ENCODE data around the gene CRYAB. TPM values are rescaled to one million over a fixed set of nuclear protein-coding genes. Genes with fewer than 3 reads are reported as not detected.

The CRYAB gene
- polyA plus RNA-seq, 2 of the 4 experiments (the other 2 are of a cell fraction), result 1.1 to 25.3 TPM

DNA sequence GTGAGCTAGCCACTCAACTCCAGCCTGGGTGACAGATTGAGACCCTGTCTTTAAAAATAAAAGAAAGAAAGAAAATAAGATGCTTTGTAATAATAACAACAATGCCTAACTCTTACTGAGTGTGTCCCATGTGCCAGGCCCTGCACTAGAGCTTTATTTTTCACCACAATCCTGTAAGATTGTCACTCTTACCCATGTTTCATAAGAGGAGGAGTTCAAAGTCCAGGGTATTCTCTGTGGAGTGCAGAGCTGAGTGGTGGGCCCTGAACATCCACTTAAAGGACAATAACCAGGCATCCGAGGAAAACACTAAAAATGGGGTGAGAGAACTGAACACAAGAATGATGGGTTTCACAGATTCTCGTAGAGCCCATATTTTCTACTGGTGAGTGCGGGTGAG lies 6.2 kb upstream of the CRYAB start:
- DNase-seq (ENCODE audit: low read depth in 1 of 2, low spot score in 1 of 2) (no peak), FAIRE-seq (no peak), ATAC-seq (no peak)
- ChIA-PET CTCF (interaction anchor here (1.2 kb wide), 1 partner anchor 64 kb away, joined by 3 read pairs; no protein-coding TSS in a partner anchor), POLR2A (interaction anchor here (0.9 kb wide), 1 partner anchor 9 kb away, joined by 4 read pairs; no protein-coding TSS in a partner anchor)
- H3K27ac ChIP-seq, result no peak overlapping the region
- no peaks in the 10 kb centered on the region for H3K9me3 ChIP-seq
- H3K4me3 ChIP-seq, result no peak overlapping the region
- 94% methylated on average over 3 of the region's 3 CpGs for WGBS (ENCODE audit: missing lambda C conversion rate)
- no peak for TF ChIP-seq HDAC2 (IDR thresholded peaks at IDR 0.05)
- no peak for TF ChIP-seq PHF8 (IDR thresholded peaks at IDR 0.05; ENCODE audit: borderline replicate concordance, low read depth)
- TF ChIP-seq CEBPB (IDR thresholded peaks at IDR 0.05), result no peak
- no peak for TF ChIP-seq NFE2L2 (conservative IDR thresholded peaks at IDR 0.05; ENCODE audit: low read length)
- TF ChIP-seq HOXB5 (CRISPR knock-in tag; IDR thresholded peaks at IDR 0.05), result no peak
- TF ChIP-seq EP300 (IDR thresholded peaks at IDR 0.05), result no peak
- TF ChIP-seq EHMT2 (IDR thresholded peaks at IDR 0.05; ENCODE audit: low read depth), result no peak
- TF ChIP-seq MAFK (IDR thresholded peaks at IDR 0.05; ENCODE audit: partially characterized antibody), result no peak
- TF ChIP-seq, protein P1, sequence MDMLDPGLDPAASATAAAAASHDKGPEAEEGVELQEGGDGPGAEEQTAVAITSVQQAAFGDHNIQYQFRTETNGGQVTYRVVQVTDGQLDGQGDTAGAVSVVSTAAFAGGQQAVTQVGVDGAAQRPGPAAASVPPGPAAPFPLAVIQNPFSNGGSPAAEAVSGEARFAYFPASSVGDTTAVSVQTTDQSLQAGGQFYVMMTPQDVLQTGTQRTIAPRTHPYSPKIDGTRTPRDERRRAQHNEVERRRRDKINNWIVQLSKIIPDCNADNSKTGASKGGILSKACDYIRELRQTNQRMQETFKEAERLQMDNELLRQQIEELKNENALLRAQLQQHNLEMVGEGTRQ (IDR thresholded peaks at IDR 0.05), result no peak
- no peak for TF ChIP-seq CBX8 (IDR thresholded peaks at IDR 0.05)
- TF ChIP-seq JUN (IDR thresholded peaks at IDR 0.05), result no peak
- TF ChIP-seq ESRRA (IDR thresholded peaks at IDR 0.05; ENCODE audit: borderline replicate concordance, low read length), result no peak
- TF ChIP-seq, protein P2, sequence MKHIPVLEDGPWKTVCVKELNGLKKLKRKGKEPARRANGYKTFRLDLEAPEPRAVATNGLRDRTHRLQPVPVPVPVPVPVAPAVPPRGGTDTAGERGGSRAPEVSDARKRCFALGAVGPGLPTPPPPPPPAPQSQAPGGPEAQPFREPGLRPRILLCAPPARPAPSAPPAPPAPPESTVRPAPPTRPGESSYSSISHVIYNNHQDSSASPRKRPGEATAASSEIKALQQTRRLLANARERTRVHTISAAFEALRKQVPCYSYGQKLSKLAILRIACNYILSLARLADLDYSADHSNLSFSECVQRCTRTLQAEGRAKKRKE (CRISPR knock-in tag; IDR thresholded peaks at IDR 0.05; ENCODE audit: low read depth), result no peak
- TF ChIP-seq FOSB (CRISPR knock-in tag; IDR thresholded peaks at IDR 0.05), result no peak
- TF ChIP-seq HEYL (CRISPR knock-in tag; IDR thresholded peaks at IDR 0.05), result no peak
- no peak for TF ChIP-seq ZFP36 (IDR thresholded peaks at IDR 0.05; ENCODE audit: borderline replicate concordance, partially characterized antibody)
- TF ChIP-seq GATA3 (IDR thresholded peaks at IDR 0.05; ENCODE audit: borderline replicate concordance), result no peak
- H3K4me2 ChIP-seq, result no peak overlapping the region
- peaks cover 8% of the 10 kb centered on the region for H3K4me1 ChIP-seq

DNA sequence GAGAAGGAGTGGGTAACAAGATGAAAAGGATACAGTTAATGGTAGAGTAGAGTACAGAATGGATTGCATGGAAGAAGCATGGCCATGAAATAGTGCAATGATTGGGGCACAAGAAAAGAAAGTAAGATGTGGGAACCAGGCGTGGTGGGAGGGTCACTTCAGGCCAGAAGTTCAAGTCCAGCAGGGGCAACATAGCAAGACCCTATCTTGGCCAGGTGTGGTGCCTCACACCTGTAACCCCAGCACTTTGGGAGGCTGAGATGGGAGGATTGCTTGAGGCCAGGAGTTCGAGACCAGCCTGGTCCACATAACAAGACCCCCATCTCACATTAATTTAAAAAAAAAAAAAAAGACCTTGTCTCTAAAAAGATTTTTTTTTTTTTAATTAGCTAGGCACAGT lies 5.7 kb upstream of the CRYAB start:
- WGBS (ENCODE audit: missing lambda C conversion rate), result 48% methylated on average over 2 of the region's 2 CpGs
- TF ChIP-seq ZC3H11A (IDR thresholded peaks at IDR 0.05), result no peak
- TF ChIP-seq, protein P3, sequence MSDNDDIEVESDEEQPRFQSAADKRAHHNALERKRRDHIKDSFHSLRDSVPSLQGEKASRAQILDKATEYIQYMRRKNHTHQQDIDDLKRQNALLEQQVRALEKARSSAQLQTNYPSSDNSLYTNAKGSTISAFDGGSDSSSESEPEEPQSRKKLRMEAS (IDR thresholded peaks at IDR 0.05), result no peak
- TF ChIP-seq MAFK (IDR thresholded peaks at IDR 0.05; ENCODE audit: partially characterized antibody), result no peak
- no peak for TF ChIP-seq EP300 (IDR thresholded peaks at IDR 0.05)
- no peak for TF ChIP-seq NFE2L2 (conservative IDR thresholded peaks at IDR 0.05; ENCODE audit: low read length)
- TF ChIP-seq HOXB13 (CRISPR knock-in tag; IDR thresholded peaks at IDR 0.05; ENCODE audit: low read depth), result no peak
- no peak for TF ChIP-seq CBX2 (IDR thresholded peaks at IDR 0.05; ENCODE audit: borderline replicate concordance, low read depth)
- ChIA-PET CTCF (interaction anchor here (1.2 kb wide), 1 partner anchor 65 kb away, joined by 3 read pairs; no protein-coding TSS in a partner anchor), POLR2A (interaction anchor here (0.9 kb wide), 1 partner anchor 9 kb away, joined by 4 read pairs; no protein-coding TSS in a partner anchor)
- Histone ChIP-seq H3K27ac (no peak overlapping the region), H3K4me2 (no peak overlapping the region), H3K4me3 (no peak overlapping the region), H3K4me1 (peaks cover 6% of the 10 kb centered on the region), H3K9me3 (no peaks in the 10 kb centered on the region)
- FAIRE-seq (no peak), ATAC-seq (no peak), DNase-seq (ENCODE audit: low read depth in 1 of 2, low spot score in 1 of 2) (no peak)

DNA sequence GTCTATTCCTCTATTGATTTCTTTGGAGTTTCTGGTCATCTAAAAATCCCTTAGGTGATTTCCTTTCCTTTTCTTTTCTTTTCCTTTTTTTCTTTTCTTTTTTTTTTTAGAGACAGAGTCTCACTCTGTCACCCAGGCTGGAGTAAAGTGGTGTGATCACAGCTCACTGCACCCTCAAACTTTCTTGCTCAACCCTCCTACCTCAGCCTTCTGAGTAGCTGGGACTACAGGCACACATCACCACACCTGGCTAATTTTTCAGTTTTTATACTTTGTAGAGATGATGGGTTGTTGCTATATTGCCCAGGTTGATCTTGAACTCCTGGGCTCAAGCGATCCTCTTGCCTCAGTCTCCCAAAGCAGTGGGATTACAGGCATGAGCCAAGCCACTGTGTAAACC lies 5.2 kb upstream of the CRYAB start:
- H3K9me3 ChIP-seq, result no peaks in the 10 kb centered on the region
- no peak overlapping the region for H3K27ac ChIP-seq
- POLR2A ChIA-PET, result interaction anchor here (0.9 kb wide), 1 partner anchor 10 kb away, joined by 4 read pairs; no protein-coding TSS in a partner anchor
- no peak for FAIRE-seq
- H3K4me2 ChIP-seq, result no peak overlapping the region
- TF ChIP-seq KDM1A (IDR thresholded peaks at IDR 0.05; ENCODE audit: low read depth), result no peak
- TF ChIP-seq RAD21 (conservative IDR thresholded peaks at IDR 0.05 in 1 of 2, IDR thresholded peaks at IDR 0.05 in 1 of 2), result no peak
- no peak for TF ChIP-seq ZFP36 (IDR thresholded peaks at IDR 0.05; ENCODE audit: borderline replicate concordance, partially characterized antibody)
- TF ChIP-seq, protein P1 (IDR thresholded peaks at IDR 0.05), result no peak
- TF ChIP-seq RCOR1 (IDR thresholded peaks at IDR 0.05; ENCODE audit: low read depth, low read length), result no peak
- no peak for TF ChIP-seq CHD2 (IDR thresholded peaks at IDR 0.05; ENCODE audit: low read length, partially characterized antibody)
- no peak for TF ChIP-seq FOXS1 (CRISPR knock-in tag; IDR thresholded peaks at IDR 0.05)
- no peak for TF ChIP-seq EHF (CRISPR knock-in tag; IDR thresholded peaks at IDR 0.05)
- peaks cover 9% of the 10 kb centered on the region for H3K4me1 ChIP-seq
- no peak for ATAC-seq
- CTCF ChIA-PET, result no interaction called here
- no peak for DNase-seq (ENCODE audit: low read depth in 1 of 2, low spot score in 1 of 2)
- no CpG with 5 or more reads among the region's 1 CpG for WGBS (ENCODE audit: missing lambda C conversion rate)
- no peak overlapping the region for H3K4me3 ChIP-seq

Measured in A549 (cell line).